Dedifferentiated amniotic fluid mesenchymal stem cell (primary cell): Measurements from ENCODE around the gene ARHGAP11B.
"Not testable (repeated sequence)": the region's sequence is repeated elsewhere in the genome, so short reads cannot be mapped to it uniquely, and the experiment has no call there.

ENCODE experiments used
- DNase-seq: peaks from one replicate; pipeline ENCODE4 v3.0.0-alpha.2; 2016; ENCODE audit errors: extremely low spot score

ARHGAP11B gene

DNA sequence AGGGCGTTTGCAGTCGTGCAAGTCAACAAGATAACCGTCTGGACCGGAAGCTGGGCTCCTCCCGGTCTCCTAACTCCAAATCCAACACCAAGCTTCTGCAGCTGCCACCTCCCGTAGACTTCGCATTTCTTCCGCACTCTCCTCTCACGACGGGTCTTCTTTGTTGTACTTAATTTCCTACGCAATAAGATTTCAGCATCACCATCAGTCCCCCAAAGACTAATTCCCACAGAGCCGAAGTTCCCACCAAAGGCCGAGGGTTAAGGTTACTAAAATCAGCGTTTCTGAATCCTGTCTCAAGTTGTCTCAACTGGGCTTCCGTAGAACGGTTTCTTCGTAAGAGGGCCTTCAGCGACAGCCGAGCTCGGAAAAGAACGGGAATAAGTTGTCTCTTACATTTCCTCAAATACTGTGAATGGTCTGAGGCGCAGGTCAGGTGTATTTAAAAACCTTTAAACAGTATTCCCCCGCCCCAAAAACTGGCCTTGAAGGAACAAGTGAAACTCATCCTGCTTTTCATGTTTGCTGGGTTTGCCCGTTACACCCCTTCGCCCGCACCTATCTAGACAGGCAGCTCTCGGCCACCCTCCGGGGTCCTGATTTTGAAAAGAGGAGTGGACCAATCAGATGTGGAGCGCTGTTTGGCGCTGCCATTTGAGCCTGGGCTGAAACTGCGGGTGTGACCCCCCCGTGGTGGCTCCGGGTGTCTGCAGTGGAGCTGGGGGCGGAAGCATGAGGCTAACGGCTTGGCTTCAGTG is at the start of gene ARHGAP11B:
TSS of gene ARHGAP11B (plus strand) at position 693 of the 758 bp plus-strand sequence.
- peak; percentile 91 for DNase-seq

DNA sequence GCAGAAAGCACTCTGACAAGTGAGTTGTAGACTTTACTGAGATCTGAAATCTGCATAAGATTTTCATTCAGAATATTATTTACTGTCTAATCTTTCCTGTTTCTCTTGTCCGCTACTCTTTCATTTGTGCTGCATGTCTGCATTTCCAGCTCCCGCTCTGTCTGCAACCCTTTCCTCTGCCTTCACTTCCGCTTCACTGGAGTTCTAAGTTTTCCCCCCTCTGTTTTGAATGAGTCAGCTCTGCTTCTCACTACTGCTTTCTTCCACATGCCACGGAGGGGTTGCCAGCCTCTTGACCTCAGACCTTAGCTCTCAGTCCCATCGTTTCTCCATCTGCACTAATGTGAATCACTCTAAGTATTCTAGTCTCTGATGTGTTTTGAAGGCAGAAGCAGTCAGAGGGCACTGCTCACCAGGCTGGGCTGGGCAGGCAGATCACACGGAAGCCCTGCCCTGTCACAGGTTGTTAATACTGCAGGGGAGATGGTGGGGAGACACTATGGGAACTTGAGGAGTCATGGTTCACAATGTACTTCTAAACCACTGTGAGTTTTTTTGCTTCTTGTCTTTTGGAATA is 46.4 kb upstream of the ARHGAP11B start:
- DNase-seq: not testable (repeated sequence)

- not testable (repeated sequence) for DNase-seq
Measured at GRCh38 chr15:30580716-30581115, 45.2 kb upstream of the ARHGAP11B start.

DNA sequence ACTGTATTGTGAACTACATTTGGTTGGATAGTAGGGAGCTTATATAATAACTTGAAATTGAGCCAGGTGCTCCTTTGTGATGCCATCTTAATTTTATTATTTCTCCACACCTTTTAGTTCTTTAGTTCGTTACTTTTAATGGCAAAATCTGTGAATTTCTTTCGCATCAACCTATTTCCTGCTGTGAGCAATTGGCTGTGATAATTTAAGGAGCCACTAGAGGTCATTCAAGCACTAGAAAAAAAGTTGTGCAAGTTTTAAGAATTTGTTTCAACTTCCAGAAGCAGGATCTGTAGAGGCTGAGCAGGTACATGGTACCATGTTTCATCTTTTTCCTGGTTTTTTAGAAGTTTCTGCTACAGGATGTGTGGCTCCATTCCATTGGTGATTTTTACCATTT is 27.0 kb upstream of the ARHGAP11B start:
- DNase-seq: not testable (repeated sequence)

GRCh38 chr15:30603796-30604195 is 22.1 kb upstream of the ARHGAP11B start, which contains the start of gene GOLGA8H:
GOLGA8H (plus strand) TSS chr15:30604028; CDS start chr15:30604126, 98 bp downstream.
- not testable (repeated sequence) for DNase-seq

DNA sequence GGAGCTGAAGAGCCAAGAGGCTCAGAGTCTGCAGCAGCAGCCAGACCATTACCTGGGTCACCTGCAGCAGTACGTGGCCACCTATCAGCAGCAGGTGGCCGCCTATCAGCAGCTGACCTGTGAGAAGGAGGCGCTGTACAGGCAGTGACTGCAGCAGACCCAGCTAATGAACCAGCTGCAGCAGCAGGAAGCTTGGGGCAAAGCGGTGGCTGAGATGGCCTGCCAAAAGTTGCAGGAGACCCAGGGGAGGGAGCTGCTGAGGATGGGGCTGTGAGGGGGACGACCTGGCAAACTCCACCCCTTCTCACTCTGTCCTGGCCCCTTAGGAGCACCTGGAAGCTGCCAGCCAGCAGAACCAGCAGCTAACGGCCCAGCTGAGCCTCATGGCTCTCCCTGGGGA is 13.7 kb upstream of the ARHGAP11B start:
- DNase-seq: not testable (repeated sequence)

DNA sequence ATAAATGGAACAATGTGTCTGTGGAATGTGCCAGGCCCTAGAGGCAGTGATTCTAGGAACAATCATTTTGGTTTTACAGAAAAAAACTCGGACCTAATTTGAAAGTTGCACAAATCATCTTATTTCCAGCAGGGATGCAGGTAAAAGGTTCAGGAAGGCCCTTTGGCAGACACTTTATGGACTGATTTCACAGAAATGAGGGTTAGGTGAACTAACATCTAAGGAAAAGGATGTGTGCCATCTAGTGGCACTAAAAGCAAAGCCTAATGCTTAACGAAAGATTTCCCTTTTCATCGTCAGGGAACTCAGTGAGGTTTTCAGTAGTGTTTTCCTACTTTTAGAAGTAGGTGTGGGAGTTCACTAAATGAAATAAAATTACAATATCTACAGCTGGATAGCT is 4.6 kb upstream of the ARHGAP11B start:
- peak; percentile 15 for DNase-seq

- DNase-seq: not testable (repeated sequence)
Measured at GRCh38 chr15:30626194-30626565, 252 bp downstream of the ARHGAP11B start.

DNA sequence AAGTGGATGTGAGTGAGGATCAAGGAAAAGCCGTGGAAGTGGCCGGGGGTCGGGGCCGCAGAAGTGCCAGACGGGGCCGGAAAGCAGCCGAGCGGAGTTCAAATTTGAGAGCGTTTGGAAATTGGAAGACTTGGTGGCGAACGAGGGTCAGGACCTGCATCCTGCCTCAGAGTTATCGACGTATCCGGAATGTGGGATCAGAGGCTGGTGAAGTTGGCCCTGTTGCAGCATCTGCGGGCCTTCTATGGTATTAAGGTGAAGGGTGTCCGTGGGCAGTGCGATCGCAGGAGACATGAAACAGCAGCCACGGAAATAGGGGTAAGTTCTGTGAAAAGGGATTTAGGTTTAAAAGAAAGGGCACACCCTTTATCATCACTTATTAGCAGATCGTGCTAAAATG is 704 bp downstream of the ARHGAP11B start:
- not testable (repeated sequence) for DNase-seq

GRCh38 chr15:30650012-30650929 is 24.3 kb downstream of the ARHGAP11B start:
- no peak for DNase-seq

DNA sequence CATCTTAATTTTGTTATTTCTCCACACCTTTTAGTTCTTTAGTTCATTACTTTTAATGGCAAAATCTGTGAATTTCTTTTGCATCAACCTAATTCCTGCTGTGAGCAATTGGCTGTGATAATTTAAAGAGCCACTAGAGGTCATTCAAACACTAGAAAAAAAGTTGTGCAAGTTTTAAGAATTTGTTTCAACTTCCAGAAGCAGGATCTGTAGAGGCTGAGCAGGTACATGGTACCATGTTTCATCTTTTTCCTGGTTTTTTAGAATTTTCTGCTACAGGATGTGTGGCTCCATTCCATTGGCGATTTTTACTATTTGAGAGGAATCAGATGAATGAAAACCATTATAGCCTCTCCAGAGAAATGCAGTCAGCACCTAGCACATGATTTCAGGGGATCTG is 35.2 kb downstream of the ARHGAP11B start:
- peak; percentile 23 for DNase-seq

DNA sequence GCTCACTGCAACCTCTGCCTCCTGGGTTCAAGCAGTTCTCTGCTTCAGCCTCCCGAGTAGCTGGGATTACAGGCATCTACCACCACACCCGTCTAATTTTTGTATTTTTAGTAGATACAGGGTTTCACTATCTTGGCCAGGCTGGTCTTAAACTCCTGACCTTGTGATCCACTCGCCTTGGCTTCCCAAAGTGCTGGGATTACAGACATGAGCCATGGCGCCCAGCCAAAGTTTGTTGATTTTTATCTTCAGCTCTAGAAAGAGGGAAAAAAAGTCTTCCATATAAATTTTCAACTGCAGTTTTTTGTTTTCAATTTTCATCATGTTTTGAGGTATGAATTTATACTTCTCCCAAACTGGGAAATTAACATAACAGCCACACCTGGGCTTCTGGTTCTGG is 43.7 kb downstream of the ARHGAP11B start:
- DNase-seq: not testable (repeated sequence)

- no peak for DNase-seq
Measured at GRCh38 chr15:30670056-30670455, 44.1 kb downstream of the ARHGAP11B start.

DNA sequence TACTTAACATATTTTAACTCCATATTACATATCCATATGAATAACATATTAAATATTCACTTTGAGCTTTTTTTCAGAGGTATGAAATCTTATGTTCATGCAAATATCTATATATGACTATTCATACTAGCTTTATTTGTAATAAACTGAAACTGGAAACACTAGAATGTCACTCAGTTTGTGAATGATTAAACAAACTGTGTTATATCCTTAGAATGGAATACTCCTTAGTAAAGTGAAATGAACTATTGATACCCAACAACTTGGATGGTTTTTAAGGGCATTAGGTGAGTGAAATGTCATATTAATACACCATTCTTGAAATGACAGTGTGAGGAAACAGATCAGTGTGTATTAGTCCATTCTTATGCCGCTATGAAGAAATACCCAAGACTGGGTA is 45.4 kb downstream of the ARHGAP11B start:
- DNase-seq: no peak

DNA sequence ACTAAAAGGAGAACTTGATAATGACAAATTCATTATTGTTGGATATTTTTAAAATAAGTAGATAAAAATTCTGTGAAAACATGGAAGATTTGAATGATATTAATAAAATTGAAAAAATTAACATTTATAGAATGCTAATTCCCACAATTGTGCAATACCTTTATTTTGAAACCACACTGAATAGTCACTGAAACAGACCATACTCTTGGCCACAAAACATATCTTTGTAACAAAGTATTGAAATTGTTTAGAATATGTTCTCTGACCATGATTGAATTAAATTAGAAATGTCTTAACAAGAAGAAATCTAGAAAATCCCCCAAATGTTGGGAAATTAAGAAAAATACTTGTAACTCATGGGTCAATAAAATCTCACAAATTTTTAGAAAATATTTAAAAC is 49.2 kb downstream of the ARHGAP11B start:
- DNase-seq: no peak

- DNase-seq: not testable (repeated sequence)
Measured at GRCh38 chr15:30675891-30676290, 50.0 kb downstream of the ARHGAP11B start.

GRCh38 chr15:30680997-30681396 is 55.1 kb downstream of the ARHGAP11B start:
- DNase-seq: not testable (repeated sequence)

- not testable (repeated sequence) for DNase-seq
Measured at GRCh38 chr15:30685709-30686285, 59.9 kb downstream of the ARHGAP11B start.

DNA sequence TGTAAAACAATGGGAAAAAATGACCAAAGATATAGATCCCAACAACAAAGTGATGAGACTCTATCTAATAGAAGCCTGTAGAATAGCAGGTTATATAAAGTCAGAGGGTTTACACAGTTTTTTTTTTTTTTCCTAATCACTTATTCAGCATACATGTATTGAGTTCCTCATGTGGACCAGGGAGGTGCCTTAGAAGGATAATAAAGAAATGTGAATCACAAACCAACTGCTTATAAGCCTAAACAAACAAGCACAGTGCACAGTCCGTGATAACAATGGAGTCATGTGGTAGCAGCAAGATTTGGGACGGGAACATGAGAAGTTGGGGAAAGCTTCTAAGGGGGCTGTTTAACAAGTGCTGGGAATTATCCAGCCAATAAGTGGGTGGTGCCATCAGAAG is 60.7 kb downstream of the ARHGAP11B start:
- DNase-seq: not testable (repeated sequence)
